OCI-M2 (cell line): ENCODE results near the gene ARID4B.
"Not testable (repeated sequence)": the region's sequence is repeated elsewhere in the genome, so short reads cannot be mapped to it uniquely, and the experiment has no call there.

Source experiments
- DNase-seq: peaks from one replicate; lab custom pipeline; 2025; ENCODE audit not compliant: unreplicated experiment; lab: John Stamatoyannopoulos, UW

Gene ARID4B, protein sequence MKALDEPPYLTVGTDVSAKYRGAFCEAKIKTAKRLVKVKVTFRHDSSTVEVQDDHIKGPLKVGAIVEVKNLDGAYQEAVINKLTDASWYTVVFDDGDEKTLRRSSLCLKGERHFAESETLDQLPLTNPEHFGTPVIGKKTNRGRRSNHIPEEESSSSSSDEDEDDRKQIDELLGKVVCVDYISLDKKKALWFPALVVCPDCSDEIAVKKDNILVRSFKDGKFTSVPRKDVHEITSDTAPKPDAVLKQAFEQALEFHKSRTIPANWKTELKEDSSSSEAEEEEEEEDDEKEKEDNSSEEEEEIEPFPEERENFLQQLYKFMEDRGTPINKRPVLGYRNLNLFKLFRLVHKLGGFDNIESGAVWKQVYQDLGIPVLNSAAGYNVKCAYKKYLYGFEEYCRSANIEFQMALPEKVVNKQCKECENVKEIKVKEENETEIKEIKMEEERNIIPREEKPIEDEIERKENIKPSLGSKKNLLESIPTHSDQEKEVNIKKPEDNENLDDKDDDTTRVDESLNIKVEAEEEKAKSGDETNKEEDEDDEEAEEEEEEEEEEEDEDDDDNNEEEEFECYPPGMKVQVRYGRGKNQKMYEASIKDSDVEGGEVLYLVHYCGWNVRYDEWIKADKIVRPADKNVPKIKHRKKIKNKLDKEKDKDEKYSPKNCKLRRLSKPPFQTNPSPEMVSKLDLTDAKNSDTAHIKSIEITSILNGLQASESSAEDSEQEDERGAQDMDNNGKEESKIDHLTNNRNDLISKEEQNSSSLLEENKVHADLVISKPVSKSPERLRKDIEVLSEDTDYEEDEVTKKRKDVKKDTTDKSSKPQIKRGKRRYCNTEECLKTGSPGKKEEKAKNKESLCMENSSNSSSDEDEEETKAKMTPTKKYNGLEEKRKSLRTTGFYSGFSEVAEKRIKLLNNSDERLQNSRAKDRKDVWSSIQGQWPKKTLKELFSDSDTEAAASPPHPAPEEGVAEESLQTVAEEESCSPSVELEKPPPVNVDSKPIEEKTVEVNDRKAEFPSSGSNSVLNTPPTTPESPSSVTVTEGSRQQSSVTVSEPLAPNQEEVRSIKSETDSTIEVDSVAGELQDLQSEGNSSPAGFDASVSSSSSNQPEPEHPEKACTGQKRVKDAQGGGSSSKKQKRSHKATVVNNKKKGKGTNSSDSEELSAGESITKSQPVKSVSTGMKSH (N-terminal part only)

DNA sequence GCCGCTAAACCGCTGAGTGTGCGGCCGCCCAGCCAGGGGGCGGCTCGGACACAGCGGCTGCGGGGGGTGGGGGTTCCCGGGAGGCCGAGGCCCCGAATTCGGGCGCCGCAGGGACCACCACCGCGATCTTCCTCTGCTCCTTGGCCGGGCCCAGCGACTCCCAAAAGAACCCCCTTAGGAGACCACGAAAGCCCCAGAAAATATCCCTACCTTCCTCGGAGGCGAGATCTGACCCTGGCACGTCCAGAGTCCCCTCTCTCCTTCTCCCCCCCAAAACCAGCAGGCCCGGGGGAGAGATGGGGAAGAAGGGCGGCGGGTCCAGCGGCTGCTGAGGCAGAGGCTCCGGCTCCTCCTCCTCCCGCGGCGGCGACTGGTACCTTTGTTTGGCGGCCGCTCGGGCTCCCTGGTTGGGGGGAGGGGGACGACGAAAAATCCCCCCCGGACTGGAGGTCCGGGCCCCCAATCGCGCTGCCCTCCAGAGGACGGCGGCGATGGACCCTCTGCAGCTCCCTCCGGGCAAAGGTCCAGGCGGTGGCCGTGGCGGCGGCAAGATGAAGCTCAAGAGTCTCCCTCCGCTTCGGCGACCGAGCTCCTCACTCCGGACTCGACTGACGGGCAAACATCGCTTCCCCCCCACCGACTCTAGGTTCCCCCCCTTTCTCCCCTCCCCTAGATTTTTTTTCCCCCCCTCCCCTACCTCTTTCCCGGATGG, at the start of gene ARID4B:
Gene ARID4B (minus strand): TSS at position 621 of the 712 bp plus-strand sequence. CDS start 1,260 bp downstream, outside the sequence.
- no peak for DNase-seq

DNA sequence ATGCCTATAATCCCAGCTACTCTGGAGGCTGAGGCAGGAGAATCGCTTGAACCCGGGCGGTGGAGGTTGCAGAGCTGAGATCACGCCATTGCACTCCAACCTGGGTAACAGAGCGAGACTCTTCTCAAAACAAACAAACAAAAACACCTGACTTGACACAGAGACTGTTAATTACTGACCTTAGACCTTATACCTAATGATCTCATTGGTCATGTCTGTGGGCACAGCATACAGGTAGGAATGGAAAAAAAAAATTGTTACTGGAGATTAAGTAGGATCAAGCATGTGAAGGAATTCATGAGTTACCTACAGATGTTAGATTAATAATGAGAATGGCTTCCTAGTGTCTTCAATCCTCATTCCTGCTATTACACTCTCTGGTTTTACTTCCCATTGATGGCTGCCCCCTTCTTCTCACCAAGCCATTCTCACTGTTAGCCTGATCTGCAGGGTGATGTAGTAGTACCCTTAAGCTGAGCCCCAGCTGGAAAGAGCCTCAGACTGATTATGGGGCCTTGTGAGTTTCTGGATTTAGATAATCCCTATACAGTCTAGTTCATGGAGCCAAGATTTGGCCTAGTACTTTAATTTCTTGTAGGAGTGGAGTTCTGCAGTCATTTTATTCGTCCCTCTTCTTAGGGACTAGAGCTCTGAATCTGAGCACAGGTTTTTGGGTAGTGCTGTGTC, 48.1 kb upstream of the ARID4B start:
- DNase-seq, result no peak

DNA sequence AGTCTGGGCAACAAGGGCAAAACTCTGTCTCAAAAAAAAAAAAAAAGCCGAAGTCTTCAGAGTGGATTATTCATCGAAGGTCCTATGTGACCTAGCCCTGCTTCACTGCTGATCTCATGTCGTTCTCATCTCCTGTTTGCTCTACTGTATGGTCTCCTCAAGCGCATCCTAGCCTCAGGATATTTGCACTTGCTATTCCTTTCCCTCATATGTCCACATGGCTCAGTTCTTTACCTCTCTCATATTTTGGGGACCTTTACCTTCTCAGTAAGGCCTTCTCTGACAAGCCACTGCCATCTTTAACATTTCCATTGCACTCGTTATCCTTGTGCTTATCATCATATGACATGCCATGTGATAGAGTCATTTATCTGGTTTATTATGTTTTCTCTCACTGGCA, 41.8 kb upstream of the ARID4B start:
- DNase-seq, result no peak

DNA sequence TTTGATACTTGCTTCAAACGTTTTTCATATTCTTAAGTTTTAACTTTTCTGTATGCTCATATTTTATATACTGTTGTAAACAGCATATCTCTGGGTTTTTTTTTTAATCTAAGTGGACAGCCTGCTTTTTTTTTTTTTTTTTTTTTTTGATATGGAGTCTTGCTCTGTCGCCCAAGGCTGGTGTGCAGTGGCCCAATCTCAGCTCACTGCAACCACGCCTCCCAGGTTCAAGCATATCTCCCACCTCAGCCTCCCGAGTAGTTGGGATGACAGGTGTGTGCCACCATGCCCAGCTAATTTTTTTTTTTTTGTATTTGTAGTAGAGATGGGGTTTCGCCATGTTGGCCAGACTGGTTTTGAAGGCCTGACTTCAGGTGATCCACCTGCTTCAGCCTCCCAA, 40.4 kb upstream of the ARID4B start:
- no peak for DNase-seq

DNA sequence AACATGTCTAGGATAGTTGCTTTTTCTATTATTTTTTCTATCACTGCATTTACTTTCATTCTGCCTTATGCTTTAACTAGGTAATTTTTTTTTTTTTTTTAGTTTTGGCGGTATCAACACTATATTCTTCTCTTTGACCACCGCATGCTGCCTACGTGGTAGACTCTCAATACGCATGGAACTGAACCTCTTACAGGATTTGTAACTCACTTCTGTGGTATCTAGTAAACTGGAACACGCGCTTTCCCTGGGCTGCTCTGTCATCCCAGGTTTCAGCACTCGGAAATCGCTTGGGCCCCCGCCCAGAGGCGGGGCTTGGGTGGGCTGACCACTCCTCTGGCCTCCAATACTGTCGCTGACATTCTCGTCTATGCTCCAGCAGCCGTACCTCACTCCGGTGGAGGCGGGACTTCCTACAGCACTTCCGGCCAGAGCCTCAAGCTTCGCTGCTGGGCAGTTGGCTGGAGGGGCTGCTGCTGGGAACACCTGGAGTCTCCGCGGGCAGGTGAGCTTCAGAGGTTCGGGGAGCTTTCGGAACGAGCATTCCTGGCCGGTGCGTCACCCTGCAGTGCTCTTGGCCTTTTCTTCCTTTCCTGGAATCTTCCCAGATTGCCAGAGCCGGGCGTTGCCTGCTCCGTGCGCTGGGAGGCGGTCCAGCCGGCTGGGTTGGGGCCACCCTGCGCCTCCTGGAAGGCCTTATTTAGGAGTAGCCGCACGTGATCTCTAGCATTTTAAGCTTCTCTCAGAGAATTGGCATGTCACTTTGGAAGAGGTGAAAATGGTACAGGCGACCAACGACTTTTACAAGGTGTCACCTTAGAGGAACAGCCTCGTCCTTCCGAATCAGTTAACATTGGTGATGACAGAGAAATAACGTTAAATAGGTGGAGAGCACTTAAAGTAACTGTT, 39.3 kb upstream of the ARID4B start, which contains the start of gene TBCE:
Gene TBCE (plus strand): TSS at position 428 of the 909 bp plus-strand sequence. CDS start 12,623 bp downstream, outside the sequence.
- DNase-seq, result peak; percentile 93

DNA sequence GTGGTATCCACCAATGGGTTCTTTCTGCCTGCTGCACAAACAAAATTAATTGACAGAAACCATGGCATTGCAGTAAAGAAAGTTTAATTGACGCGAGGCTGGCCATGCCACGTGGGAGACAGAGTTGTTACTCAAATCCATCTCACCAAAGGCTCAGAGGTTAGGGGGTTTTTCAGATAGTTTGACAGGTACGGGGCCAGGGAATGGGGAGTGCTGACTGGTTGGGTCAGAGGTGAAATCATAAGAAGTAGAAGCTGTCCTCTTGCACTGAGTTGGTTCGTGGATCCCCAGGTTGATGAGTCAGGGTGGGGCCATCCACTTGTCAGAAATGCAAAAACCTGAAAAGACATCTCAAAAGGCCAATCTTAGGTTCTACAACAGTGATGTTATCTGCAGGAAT, 38.3 kb upstream of the ARID4B start:
- DNase-seq, result no peak

DNA sequence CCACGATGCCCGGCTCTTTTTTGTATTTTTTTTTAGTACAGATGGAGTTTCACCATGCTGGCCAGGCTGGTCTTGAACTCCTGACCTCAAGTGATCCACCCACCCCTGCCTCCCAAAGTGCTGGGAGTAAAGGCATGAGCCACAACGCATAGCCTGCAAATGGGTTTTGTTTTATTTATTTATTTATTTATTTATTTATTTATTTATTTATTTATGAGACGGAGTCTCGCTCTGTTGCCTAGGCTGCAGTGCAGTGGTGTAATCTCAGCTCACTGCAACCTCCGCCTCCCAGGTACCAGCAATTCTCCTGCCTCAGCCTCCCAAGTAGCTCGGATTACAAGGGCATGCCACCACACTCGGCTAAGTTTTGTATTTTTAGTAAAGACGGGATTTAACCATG, 36.2 kb upstream of the ARID4B start:
- not testable (repeated sequence) for DNase-seq

DNA sequence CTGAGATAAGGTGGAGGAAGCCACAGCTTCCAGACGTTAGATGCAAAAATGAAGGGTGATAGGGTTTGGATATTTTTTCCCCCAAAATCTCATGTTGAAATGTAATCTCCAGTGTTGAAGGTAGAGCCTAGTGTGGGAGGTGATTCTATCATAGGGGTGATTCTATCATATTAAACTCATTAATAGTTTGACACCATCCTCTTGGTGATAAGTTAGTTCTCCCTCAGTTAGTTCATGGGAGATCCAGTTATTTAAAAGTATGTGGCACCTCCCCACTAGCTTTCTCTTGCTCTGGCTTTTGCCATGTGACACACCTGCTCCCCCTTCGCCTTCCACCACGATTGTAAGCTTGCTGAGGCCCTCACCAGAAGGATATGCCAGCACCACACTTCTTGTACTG, 30.9 kb upstream of the ARID4B start:
- DNase-seq, result no peak

DNA sequence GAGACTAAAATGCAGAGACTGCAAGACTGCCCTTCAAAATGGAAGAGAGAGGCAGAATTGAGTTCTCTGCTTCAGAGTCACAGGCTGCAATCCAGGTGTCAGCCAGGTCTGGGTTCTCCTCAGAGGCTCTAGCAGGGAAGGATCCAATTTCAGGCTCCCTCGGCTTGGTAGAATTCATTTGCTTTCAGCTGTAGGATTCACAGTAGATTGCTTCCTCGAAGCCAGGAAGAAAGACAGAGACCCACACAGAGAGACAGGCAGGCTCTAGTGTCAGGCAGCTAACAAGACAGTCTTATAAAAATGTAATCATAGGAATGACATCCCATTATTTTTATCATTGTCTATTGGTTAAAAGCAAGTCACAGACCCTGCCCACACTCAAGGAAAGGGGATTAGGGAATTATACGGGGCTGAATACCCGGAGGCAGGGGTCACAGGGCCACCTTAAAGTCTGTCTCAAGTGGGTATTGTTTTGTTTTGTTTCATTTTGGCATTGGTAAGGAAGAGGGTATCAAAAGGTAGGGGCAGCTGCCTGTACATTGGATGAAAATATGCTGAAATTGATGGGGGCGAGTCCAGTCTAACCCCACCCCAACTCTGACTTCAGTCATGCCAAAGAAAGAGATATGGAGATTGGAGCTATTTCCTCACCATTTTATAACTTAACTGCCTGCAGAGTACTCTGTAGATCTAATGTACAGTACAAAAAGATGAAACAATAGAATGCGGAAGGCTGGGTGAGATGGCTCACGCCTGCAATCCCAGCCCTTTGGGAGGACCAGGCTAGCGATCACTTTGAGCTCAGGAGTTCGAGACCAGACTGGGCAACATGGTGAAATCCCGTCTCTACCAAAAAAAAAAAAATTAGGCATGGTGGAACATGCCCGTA, 29.8 kb upstream of the ARID4B start:
- DNase-seq, result no peak

DNA sequence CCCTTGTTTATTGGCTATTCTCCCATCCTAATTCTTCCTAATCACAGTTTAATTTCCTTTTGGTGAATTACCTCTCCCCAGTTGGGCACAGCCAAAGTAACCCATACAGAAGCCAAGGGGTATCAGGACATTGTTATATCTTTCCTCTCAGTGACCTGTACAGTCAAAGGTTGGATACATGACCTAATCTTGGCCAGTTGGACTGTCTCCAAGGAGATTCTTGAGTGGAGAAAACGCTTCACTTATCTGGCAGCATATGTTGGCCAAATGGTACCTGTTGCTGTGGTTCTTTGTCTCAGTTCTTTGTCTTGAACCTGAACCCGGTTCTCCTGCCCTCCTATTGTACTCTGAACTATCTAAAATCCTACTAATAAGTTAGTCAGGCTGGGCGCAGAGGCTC, 23.9 kb upstream of the ARID4B start:
- DNase-seq, result no peak

DNA sequence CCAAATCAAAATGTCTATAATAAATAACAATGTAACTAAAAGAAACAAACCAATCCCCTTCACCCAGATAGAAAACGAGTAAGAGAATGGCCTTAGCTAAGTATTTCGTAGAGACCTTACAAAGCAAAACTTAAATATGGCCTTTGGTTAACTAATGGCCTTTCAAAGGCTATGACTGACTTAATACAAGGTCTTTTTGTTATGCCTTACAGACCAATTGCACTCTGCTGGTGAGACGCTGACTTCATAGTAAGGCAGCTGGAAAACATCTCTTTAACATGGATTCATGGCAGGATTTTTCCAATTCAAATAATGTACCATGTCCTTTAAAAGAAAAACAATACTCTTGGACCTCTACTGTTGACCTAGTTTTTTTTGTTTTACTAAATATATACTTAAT, 23.5 kb upstream of the ARID4B start:
- DNase-seq, result no peak

DNA sequence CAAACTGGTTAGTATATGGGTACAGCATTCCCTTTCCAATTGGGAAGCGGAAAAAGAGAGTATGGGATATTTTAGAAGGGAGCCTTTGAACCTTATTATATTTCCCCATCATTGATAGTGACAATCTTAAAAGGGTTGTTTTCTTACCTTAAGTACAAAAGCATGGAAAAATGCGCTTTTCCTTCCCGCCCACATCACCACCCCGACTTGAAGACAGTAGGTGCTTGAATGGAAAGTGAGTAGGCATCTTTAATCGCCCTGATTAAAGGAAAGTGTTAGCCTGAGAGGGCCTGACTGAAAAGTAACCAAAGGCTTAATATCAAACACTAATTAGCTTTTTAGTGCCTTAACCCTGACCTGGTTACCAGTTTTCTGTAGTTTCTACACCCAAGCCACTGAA, 15.7 kb upstream of the ARID4B start:
- no peak for DNase-seq

DNA sequence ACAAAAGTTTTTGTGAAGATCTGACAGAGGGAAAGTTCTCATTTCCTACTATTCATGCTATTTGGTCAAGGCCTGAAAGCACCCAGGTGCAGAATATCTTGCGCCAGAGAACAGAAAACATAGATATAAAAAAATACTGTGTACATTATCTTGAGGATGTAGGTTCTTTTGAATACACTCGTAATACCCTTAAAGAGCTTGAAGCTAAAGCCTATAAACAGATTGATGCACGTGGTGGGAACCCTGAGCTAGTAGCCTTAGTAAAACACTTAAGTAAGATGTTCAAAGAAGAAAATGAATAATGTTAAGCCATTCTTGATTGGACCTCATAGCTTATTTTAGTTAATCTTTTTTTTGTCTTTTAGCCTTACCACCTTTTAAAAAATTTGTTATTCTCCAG, 14.5 kb upstream of the ARID4B start:
- DNase-seq, result no peak

DNA sequence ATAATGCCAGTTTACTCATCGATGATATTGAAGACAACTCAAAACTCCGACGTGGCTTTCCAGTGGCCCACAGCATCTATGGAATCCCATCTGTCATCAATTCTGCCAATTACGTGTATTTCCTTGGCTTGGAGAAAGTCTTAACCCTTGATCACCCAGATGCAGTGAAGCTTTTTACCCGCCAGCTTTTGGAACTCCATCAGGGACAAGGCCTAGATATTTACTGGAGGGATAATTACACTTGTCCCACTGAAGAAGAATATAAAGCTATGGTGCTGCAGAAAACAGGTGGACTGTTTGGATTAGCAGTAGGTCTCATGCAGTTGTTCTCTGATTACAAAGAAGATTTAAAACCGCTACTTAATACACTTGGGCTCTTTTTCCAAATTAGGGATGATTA, 14.1 kb upstream of the ARID4B start:
- no peak for DNase-seq

DNA sequence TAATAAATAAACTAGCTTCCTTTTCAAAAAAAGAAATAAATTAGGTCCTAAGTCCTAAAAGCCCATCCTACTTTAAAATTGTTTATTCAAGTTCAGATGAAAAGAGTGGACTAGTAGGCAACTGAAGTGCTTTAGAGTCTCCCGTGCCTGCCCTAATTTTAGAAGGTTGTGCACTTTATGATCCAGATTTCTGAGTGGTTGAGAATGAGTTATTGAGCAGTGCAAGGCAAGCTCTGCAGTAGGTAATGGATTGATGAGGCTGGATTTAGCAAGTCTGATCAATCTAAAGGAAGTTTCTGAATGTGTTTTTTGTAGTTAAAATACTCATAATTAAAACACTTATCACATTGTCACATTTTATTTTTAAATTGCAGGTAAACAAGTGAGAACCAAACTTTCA, 13.4 kb upstream of the ARID4B start:
- no peak for DNase-seq

DNA sequence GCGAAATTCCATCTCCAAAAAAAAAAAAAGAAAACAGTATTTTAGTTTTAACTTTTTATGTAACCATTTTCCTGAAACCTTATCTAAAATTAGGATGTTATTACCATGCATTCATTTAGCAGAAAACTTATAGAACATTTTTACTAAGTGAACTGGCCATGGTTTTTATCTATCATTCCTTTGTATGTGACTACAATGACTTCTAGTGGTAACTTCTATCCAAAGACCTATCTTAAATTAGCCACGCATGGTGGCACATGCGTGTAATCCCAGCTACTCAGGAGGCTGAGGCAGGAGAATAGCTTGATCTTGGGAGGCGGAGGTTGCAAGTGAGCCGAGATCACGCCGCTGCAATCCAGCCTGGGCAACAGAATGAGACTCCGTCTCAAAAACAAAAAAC, 11.8 kb upstream of the ARID4B start:
- DNase-seq, result no peak

DNA sequence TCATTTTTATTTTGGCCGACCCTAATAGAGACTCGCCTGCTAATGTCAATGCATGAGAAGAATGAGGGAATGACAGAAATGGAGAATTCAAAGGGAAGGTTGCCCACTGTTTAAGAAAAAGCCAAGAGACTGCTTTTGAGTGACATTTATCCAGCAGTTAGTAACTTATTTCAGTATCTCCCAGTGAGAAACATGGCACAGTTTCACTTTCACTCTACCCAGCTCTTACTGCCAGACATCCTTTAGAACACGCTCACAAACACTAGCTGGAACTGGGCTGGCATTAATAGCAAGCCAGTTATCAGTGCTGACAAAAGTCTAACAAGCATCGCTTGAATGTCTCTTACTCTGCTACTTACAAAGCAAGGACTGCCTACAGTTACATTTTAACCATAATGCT, 8.9 kb upstream of the ARID4B start:
- DNase-seq, result no peak

DNA sequence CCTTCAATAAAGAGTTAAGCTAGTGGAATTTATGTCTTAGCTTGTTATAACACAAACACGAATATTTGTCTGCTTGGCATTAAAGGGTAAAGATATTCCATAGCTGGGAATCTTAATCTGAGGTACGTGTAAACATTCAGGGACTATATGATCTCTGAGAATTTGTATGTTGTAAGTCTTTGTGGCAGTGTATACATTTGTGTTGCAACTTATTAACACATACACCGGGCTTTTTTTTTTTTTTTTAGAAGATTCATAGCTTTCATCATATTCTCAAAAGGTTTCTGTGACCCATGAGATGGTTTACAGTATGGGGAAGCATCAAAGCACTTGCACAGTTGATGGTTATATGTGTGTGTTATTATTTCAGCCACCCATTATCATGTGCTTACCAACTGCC, 3.4 kb upstream of the ARID4B start:
- no peak for DNase-seq
